NK-92 treated with Interleukin-12 subunit alpha and Interleukin-12 subunit beta, amount 100 ng/mL, for 24 hours (cell line): ENCODE results near the gene UST.

Experiments used
- DNase-seq: peaks from one replicate; lab custom pipeline; 2025; lab: John Stamatoyannopoulos, UW

Gene UST

DNA sequence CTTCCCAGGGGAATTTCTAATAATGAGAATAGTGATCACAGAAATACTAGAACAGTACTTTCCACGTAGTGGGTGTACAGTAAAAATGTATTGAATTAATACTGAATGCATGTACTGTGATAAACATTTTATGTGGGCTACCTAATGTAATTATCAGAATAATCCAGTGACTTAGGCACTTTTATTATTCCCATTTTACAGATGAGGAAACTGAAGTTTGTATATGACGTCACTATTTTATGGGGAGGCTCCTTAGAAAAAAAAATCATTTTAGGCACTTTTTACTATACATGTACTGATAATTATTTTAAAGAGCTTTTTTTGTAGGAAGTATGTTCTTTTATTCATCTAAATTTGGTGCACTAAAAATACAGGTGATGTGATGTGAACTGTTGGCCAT lies 295.1 kb downstream of the UST start:
- no peak for DNase-seq

DNA sequence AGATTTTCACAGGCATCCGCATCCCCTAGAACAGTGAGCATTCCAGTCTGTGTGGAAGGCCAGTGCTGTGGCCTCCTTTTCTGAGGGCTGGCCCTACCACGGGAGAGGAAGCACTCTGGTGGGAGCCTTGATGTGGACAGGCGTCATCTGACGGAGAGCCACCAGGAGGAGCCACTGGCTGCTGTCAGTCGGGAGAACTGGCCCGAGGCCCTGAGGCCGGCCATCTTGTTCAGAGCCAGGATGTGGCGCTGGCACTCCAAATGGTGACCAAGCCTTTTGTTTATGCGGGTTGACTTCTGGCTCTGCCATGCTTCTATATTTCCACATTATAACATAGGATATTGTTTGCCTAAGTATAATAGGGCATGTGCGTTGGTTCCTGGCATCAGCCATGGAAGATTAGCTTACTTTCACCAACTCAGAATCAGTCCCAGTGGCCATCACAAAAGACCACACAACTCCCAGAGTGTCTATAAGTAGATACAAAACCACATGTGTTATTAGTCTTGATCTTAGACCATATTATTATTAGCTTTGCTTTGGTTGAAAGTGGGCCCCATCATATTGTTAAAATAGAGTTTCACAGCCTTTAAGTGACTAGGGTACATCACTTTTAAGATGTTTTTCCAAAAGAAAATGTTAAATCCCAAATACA lies 296.8 kb downstream of the UST start:
- no peak for DNase-seq

DNA sequence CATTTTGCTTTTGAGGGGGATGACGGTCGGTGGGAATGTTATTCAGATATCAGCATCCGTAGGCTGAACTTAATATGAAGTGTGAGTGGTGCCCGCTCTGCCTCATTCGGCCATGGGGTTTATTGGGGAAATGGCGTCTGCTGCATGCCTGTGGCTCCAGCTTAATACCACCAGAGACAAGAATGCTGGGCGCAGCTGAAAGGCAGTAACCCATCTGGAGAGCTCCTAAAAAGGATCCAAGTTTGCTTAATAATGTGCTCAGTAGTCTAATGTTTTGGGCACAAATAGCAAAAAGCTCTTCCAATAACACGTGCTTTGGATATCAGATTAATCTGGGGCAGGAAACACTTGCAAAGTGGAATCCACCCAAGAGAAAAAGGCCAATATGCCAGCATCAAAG lies 297.7 kb downstream of the UST start:
- DNase-seq = no peak

DNA sequence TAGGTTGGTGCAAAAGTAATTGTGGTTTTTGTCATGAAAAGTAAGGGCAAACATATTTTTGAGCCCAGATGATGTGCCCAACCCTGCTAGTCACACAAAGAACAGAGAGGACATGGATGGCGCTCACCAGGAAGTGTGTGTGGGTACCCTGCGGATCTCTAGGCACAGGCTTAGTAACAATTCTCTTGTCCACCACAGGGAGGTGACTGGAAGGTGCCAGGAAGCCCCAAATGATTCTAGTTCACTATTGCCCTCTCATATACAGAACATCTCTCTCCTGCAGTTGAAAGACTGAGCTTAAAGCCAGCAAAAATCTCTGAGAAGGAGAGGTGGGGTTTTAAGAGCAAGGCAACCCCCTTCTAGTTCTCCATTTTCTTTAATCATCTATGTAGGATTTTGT lies 298.6 kb downstream of the UST start:
- DNase-seq = no peak

DNA sequence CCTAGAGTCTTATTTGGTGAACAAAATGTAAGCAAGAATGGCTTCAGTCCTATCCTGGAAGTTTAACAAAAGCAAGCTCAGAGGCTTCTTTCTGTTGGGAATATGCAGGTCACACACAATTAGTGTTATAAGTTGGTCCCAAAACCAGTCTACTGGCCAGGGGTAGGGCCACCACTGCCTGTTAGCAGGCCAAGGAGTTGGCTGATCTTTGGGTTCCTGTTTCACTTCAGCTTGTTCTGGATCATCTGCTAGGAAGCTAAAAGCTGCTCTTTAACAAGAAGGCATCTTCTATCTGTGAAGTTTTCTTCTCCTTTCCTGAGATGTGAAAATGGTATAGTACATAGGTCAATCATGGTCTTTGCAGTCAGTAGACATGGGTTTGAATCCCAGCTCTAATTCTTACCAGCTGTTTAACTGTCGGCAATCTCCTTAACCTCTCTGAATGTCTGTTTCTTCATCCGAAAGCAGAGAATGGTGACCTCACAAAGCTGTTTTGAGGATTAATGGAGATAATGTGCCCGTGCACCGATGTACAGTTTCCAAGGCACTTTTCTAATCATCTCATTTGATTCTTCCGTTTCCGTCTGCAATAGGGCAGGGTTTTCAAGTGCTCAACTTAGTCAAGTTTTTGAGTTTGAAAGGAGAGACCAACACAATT lies 299.5 kb downstream of the UST start:
- DNase-seq = no peak

DNA sequence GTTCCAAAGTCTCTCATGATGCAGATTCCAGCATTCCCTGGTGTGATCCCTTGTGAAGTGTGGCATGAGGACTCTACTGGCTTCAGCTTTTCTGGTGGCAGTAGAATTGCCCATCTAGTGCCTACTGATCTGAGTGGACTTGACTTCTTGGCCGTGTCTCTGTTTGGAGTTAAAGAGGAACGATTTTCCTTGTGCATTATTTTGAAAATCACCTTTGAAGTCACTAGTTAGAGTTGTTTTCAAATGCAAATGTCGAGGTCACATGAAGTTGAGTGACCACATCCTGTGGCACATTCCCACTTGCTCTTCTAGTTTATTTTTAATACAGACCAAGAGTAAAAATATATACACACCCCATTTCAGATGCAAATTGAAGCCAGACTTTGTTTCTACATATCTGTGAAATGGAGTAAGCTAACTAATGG lies 300.0 kb downstream of the UST start:
- DNase-seq = no peak

DNA sequence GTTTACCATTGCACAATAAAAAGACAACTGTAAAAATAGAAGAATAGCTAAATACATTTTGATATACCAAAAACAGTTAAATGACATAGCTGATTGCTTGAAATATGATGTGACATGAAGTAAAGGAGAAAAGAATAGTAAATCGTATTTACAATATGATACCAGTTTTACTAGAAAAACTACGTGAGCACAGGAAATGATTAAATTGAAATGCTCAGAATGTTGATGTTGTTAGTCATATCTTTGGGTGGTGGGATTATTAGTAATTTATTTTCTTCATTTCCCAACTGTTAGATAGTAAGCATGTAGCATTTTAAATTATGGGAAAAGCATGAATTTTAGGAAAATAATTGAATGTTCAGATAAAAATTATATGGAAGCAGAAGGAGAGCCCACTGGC lies 302.4 kb downstream of the UST start:
- no peak for DNase-seq

DNA sequence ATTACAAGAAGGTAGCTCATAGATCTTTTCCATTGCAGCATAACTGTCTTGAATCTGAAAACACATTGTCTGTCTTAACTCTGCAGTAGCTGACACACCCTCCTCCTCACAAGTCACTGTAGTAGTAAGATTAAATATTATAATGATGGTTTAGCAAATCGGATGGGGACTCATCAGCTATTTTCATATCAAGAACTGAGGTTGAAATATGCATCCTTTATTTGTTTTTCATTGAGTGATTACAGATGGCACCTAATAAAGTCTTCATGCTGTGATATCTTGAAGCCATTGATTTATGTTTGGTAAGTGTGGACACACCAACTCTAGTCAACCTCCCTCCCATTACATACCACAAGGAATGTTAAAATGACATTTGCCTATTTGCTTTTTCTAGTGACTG lies 303.3 kb downstream of the UST start:
- no peak for DNase-seq

DNA sequence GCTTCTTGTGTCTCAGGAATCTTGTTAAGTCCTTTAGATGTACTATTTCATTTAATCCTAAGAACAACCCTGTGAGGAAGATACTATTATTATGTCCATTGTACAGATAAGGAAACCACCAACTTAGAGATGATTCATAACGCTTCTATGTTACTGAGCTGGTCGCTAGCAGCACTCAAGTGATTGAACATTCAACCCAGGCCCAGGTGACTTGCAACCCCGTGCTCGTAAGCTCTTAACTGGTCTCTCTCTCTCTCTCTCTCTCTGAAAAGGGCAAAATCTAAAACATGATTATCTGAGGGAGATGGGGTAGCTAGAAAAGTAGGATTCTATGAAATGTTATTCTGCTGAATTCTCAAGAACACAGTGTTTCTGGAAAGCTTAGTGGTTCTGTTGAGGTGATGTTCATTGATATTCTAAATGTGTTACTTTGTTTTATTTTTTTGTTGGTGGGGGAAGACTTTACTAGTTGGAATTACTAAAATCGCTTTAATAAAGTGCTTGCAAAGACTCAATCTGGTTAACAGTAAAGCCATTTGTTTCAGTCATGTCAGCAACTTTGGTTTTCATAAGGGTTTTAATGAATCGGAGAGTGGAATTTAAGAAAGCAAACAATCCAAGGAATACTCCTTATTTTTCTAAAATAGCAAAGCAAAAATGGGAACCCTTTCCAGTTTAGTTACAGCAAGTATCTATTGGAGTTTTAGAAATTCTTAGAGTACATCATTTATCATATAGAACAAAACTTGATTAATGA lies 305.7 kb downstream of the UST start:
- no peak for DNase-seq

DNA sequence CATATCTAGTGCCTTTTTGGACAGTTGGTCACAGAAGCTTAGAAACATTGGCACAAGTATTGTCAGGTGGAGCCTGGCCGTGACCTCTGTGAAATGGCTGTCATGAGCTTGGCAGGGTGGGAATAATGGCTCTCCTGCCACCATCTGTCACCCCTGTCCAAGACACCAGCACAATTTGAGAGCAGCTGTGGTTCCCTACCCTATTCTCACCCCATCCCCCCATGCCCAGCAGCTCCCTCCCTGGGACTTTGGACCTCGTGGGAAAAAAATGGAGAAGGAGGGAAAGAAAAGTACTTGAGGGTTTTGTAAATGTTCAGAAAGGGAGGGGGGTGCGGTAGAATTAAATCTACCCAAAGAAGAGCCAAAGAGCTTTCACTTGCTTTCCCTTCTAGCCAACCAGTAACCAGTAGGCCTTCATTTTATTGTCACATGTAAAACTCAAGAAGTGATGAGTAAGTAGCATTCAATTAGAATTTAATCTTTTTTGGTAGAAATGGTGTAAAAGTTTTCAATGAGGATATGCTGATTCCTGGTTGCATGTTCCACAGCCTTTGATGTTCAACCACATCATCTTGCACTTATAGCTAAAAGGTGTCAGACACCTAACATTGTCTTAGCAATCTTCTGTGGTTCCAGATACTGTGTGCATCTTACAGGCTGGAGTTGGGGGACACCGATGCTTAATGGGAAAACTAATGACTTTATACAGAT lies 307.2 kb downstream of the UST start:
- DNase-seq = no peak

DNA sequence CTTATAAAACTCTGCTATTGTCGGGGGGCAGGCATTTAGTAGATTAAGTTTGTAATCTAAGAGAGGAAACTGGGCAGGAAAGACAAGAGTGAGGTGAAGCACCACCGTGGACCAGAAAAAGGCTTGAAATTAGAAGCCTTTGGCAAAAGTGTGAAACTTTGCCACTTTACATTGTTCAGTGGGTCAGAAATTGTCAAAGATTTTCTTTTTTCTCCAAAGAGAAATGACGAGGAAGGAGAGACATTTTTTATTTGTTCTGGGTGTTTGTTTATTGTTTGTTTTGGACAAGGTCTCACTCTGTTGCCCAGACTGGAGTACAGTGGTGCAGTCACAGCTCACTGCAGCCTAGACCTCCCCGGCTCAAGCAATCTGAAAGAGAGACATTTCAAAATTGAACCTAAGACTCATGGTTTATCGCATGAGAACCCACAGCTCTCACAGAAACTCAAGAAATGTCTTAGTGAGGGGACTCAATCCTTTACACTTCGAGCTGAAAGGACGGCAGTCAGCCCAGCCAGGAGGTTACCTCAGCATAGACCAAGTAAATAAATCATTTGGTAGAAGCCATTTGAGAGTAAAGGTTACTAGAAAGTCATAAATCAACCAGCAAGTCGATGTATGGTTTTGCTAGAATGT lies 307.8 kb downstream of the UST start:
- DNase-seq = no peak

DNA sequence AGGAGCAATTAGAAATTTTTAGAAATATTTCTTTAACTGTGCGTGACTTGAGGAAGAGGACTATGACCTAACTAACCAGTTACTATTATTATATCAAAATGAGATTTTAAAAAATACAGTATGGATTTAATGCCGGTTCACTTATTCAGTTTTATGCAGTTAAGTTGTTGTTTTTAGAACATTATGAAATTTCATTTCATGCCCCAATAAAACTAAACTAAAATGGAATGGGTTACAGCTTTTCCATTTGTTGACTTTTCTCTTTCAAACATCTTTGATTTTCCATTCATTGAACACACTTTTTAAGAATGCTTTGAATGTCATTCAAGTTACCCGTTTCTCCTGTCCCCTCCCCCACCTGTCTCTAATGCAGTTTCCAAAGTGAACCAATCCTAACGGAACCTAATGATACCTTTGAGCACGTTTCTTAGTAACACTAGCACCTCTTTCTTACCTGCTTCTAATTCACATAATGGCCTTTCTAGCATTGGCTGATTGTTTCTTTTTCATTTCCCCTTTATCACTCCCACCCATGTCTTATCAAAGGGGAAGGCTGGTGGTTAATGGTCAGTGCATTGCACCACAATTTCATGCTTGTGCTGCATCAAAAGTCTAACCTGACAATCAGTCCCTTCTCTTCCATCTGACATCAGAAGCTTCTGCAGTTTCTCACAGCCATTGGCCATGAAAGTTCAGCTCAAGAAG lies 308.5 kb downstream of the UST start:
- no peak for DNase-seq

DNA sequence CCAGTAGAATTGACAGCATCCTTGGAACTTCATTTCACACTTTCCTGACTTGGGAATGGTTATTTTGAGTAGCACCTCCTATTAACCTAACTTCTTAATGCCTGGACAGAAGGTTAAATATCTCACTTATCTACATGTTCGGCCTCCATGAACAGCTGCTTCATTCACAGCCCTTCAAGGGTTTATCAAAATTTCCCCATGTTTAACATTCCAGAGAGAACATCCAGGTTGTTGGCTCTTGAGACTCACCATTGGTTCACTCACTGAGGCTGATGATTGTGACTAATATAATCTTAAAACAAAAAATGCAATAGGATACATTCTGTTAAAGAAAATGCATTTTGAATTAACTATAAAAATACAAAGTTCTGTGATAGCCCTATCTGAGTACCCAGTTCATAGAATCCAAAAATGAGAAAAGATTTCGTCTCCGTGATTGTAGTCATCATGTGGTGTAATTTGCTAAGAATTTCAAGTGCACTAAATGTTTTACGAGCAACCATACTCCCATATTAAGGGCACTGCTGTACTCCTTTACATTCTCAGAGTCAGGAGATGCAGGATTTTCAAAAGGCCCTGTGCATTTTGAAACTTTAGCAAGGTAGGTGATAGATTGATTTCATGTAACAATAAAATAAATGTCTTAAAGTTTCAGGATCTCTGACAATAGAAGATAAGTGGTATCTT lies 310.1 kb downstream of the UST start:
- no peak for DNase-seq

DNA sequence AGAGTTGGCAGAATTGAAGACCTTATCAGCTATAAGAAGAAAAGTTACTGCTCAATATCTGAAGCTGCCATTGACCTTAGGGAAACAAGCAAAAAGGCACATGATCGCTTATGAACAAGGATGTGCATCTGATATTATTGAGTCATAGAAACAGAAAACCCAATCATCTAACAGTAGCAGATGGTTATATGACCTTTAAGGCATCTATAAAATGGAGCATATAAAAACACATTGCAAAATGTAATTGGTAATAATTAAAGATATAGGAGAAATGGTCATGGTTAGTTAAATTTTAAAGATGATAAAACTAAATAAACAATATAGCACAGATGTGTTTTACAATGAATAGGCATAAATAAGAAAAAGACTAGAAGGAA lies 310.6 kb downstream of the UST start:
- DNase-seq = no peak

DNA sequence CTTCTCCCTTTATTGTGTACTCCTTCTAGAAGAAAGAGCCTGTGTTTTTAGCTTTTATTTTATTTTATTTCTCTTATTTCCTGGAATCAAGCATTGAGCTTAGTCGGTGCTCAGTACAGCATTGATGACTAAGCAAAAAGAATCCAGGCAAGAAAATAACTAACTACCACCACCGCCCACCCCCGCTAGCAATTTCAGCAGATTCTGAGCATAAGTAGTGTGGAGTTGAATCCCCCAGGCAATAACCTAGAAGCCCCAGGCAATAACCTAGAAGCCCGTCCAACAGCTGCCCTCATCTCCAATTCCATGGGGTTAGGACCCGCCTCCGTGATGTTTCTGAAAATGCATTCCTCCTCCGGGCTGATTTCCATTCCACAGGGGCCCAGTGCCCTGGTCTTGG lies 312.7 kb downstream of the UST start:
- DNase-seq = no peak

DNA sequence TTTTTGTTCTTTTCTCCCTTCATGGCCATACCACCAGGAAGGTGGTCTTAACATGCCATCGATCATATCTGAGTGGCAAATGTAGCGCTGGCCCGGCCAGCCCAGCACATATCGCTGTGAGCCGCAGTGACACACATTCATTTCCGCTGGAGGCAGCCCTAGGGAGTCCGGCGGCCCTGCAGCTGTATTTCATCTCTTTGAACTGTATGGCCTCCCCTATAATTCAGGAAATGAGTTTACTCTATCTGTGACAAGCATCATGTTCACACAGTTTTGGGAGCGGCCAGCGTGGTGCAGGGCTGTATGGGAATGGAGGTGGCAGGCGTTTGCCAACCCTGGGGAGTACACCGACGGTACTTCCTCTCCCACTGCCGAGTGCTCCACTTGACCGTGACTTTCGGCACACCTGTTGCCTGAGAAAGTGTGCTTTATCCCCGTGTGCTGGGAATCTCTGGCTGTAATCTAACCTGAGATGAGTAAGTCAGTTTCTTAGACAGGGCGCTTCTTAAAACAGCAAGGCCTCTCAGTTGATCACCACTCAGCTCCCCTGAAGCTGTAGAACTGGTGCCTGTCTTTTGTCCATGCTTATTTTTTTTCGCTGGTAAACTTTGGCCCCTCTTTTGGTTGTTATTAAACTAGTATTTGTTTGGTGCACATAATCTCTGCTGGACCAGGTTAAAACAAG lies 313.6 kb downstream of the UST start:
- no peak for DNase-seq

DNA sequence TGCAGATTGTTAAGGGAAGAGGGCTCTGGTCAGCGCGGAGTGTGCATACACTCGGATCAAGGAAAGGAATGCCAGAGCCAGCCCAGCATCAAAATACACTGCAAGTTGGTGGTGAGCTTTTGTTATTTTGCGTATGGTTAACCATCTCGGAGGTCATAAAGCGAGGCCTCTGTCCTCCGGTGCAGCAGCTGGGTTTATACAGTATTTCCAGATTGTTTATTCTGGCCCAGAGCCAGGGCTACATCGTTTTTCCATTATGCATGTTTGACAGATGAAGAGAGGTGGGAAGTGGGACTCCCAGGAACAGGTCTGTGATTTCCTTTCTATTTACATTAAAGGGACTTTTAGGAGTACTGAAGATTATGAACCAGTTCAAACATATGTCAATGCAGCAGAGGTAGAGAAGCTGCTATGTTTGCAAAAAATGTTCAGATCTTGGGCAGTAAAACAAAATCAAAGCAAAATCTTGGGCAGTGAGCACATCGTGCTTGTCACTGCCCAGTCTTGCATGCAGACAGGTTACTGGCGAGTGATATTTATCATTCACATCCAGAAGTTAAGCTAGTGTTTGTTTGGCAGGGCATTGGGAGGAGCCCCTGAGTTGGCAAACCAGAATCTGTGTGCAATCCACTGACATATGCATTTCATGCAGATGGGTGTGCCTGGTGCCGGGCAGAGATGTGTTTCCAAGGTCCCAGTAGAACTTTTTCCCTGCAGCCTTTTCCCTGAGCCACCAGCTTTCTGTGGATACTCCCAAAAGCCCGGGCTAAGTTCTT lies 314.3 kb downstream of the UST start:
- no peak for DNase-seq

DNA sequence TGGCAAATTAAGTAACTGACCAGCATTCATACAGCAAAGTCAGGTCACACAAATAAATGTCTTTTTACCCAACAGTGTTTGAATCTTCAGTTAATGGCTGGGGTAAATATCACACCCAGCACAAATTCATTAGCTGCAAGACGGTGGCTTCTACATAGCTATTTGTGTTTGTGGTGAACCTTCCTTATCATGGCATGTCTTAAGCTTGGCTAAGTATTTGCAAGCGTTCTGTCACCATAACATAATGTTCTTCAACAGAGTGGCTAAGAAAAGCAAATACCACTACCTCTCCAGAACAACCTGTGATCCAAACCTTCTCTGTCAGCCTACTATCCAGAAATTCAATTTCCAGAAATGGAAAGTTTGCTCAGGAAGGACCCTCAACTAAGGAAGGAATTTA lies 315.1 kb downstream of the UST start:
- no peak for DNase-seq

DNA sequence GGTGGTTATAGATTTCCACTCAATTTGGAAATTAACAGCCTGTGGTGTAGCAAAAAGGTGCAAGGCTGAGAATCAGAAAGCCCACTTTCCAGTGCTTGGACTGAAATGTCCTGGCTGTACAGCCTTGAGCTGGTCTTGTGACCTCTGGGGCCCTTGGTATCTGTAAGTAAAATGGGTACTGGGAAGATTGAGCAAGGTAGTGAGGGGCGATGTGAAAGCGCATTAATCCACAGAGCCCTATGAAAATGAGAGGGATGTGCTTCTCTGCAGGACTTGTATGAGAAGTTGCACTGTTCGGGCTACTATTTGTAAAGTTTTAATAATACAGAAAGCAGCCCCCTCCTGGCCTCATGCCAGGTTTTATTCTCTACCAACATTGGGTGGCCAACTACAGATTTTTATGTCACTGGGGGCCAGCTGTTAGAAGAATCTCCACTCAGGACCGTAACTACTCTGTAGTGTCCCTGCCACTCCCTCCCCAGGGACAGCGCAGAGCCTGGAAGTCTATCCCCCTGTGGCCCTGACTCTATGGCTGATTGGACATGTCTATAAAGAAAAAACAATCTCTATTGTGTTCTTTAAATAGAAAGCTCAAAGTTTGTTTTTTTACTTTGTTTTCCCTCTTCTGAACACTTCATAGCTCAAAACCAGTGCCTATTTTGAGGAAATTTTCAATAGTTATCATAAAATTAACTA lies 316.0 kb downstream of the UST start:
- no peak for DNase-seq
